ENCODE data around the gene FAM124A. TPM values are rescaled to one million over a fixed set of nuclear protein-coding genes. Genes with fewer than 3 reads are reported as not detected.

FAM124A gene
- total RNA-seq, 1 experiment from 2014 or later, result not detected

DNA sequence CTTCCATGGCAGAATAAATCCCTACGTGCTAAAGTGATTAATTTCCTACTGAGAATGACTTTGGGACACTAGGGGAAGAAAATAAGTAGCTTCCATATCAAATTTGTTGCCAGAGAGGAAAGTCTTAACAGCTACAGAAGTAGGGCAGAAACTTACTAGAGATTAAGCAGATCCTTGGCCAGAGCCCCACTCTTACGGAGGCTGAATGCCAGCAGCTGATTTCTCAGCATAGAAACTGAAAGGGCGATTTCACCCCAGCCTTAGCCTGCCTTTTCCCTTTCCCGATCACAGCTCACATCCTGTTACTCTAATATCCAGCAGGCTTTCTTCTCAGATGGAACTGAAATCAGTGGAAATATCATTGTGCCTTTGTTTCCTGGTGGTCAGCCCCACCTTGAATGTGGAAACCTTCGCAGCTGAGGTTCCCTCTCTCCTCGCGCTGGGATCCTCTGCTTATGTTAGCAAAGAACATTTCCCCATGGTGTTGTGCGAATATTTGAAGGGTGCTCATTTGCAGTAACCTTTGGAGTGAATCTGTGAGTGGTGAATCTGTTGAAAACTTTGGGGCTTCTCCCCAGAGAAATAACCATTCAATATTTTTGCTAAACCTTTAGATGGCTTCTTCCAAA is 8.4 kb downstream of the FAM124A start:
- peak overlapping the region; percentile 23; the same call in 1 of the 2 replicates for H3K4me2 ChIP-seq
- no peak overlapping the region for H2AFZ ChIP-seq
- H3K27ac ChIP-seq, result no peak overlapping the region
- no peaks in the 10 kb centered on the region for H3F3A ChIP-seq (ENCODE audit: insufficient read depth, low read depth)
- no TSS peak for BruUV-seq (replicated peaks)
- POLR2A ChIA-PET (ENCODE audit: unreplicated experiment), result no interaction called here
- no peak for DNase-seq
- intact Hi-C loops (cut with micrococcal nuclease; ENCODE audit: unreplicated experiment), result no loop called here
- H3K36me3 ChIP-seq (ENCODE audit: low read depth), result no peaks in the 10 kb centered on the region
- no peaks in the 10 kb centered on the region for H3K9me2 ChIP-seq (ENCODE audit: insufficient read depth)
- H3K27me3 ChIP-seq (ENCODE audit: insufficient read depth, low read depth), result peaks cover 91% of the 10 kb centered on the region
- H3K4me1 ChIP-seq (replicated peaks; ENCODE audit: insufficient read depth), result no peaks in the 10 kb centered on the region
- no peaks in the 10 kb centered on the region for H4K20me1 ChIP-seq (ENCODE audit: insufficient read depth)
- TF ChIP-seq, protein P1, sequence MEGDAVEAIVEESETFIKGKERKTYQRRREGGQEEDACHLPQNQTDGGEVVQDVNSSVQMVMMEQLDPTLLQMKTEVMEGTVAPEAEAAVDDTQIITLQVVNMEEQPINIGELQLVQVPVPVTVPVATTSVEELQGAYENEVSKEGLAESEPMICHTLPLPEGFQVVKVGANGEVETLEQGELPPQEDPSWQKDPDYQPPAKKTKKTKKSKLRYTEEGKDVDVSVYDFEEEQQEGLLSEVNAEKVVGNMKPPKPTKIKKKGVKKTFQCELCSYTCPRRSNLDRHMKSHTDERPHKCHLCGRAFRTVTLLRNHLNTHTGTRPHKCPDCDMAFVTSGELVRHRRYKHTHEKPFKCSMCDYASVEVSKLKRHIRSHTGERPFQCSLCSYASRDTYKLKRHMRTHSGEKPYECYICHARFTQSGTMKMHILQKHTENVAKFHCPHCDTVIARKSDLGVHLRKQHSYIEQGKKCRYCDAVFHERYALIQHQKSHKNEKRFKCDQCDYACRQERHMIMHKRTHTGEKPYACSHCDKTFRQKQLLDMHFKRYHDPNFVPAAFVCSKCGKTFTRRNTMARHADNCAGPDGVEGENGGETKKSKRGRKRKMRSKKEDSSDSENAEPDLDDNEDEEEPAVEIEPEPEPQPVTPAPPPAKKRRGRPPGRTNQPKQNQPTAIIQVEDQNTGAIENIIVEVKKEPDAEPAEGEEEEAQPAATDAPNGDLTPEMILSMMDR (conservative IDR thresholded peaks at IDR 0.05), result no peak
- TF ChIP-seq EZH2 (IDR thresholded peaks at IDR 0.05; ENCODE audit: low read depth), result no peak
- no peaks in the 10 kb centered on the region for H3K9me3 ChIP-seq (ENCODE audit: insufficient read depth, low read depth)
- H3K4me3 ChIP-seq, result no peak overlapping the region
- H3K79me2 ChIP-seq (ENCODE audit: low read depth), result no peaks in the 10 kb centered on the region
- CTCF ChIA-PET, result no interaction called here

DNA sequence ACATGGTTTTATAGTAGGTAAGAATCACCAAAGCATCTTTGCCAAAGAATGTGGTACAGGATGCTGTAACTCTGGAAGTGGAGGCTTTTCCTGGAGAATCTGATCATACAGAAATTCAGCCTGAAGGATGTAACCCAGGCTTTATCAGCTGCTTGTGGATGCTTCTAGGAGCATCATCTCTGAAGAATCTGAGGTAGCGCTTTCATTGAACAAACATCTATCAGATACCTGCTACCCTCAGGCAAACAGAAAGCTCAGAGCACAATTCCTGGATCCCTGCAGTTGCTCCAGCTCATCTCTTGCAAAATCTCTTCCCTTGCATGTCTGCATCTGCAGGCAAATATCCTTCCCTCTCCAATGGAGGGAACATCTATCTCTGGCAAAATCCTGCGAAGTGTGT is 9.3 kb downstream of the FAM124A start:
- Histone ChIP-seq H4K20me1 (ENCODE audit: insufficient read depth) (no peaks in the 10 kb centered on the region), H3K9me2 (ENCODE audit: insufficient read depth) (no peaks in the 10 kb centered on the region), H2AFZ (no peak overlapping the region), H3K27me3 (ENCODE audit: insufficient read depth, low read depth) (peaks cover 92% of the 10 kb centered on the region), H3F3A (ENCODE audit: insufficient read depth, low read depth) (no peaks in the 10 kb centered on the region), H3K79me2 (ENCODE audit: low read depth) (no peaks in the 10 kb centered on the region), H3K4me2 (no peak overlapping the region), H3K4me1 (replicated peaks; ENCODE audit: insufficient read depth) (no peaks in the 10 kb centered on the region), H3K27ac (no peak overlapping the region), H3K4me3 (no peak overlapping the region), H3K36me3 (ENCODE audit: low read depth) (no peaks in the 10 kb centered on the region), H3K9me3 (ENCODE audit: insufficient read depth, low read depth) (no peaks in the 10 kb centered on the region)
- CTCF ChIA-PET, result no interaction called here
- intact Hi-C loops (cut with micrococcal nuclease; ENCODE audit: unreplicated experiment), result no loop called here
- DNase-seq, result no peak
- TF ChIP-seq, protein P1 (conservative IDR thresholded peaks at IDR 0.05), result no peak
- no peak for TF ChIP-seq EZH2 (IDR thresholded peaks at IDR 0.05; ENCODE audit: low read depth)
- no TSS peak for BruUV-seq (replicated peaks)
- POLR2A ChIA-PET (ENCODE audit: unreplicated experiment), result no interaction called here

DNA sequence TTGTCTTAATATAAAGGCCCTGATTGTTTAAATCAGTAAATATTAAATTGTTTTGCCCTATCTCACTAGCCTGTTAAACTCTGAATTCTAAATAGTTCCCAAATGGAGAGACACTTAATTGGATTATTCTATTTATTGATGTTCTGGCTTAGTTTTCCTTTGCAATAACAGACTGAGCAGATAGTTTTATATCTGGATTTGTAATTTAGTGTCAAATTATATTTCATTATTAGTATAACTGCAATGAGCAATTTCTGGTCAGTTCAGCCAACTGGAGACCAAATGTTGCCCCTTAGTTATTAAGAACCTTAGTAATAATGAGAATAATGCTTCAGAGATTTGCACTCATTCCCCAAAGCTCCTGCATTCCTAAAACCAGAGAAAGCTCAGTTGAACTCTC is 10.1 kb downstream of the FAM124A start:
- Histone ChIP-seq H3K4me1 (replicated peaks; ENCODE audit: insufficient read depth) (no peaks in the 10 kb centered on the region), H3K4me2 (no peak overlapping the region), H3K4me3 (no peak overlapping the region), H3K9me2 (ENCODE audit: insufficient read depth) (no peaks in the 10 kb centered on the region), H3K27me3 (ENCODE audit: insufficient read depth, low read depth) (peaks cover 92% of the 10 kb centered on the region), H3K79me2 (ENCODE audit: low read depth) (no peaks in the 10 kb centered on the region), H3K36me3 (ENCODE audit: low read depth) (no peaks in the 10 kb centered on the region), H3K9me3 (ENCODE audit: insufficient read depth, low read depth) (no peaks in the 10 kb centered on the region), H3F3A (ENCODE audit: insufficient read depth, low read depth) (no peaks in the 10 kb centered on the region), H2AFZ (no peak overlapping the region), H4K20me1 (ENCODE audit: insufficient read depth) (no peaks in the 10 kb centered on the region), H3K27ac (no peak overlapping the region)
- POLR2A ChIA-PET (ENCODE audit: unreplicated experiment), result no interaction called here
- no TSS peak for BruUV-seq (replicated peaks)
- CTCF ChIA-PET, result no interaction called here
- intact Hi-C loops (cut with micrococcal nuclease; ENCODE audit: unreplicated experiment), result no loop called here
- TF ChIP-seq, protein P1 (conservative IDR thresholded peaks at IDR 0.05), result no peak
- TF ChIP-seq EZH2 (IDR thresholded peaks at IDR 0.05; ENCODE audit: low read depth), result no peak
- DNase-seq, result no peak

Measured in PC-9 (cell line).